Measurements from ENCODE around the gene STOX2.
"Not testable (repeated sequence)": the region's sequence is repeated elsewhere in the genome, so short reads cannot be mapped to it uniquely, and the experiment has no call there.

STOX2 gene

GRCh38 chr4:184028561-184029374 lies 123.7 kb downstream of the STOX2 start:
- DNase-seq, result no peak

DNA sequence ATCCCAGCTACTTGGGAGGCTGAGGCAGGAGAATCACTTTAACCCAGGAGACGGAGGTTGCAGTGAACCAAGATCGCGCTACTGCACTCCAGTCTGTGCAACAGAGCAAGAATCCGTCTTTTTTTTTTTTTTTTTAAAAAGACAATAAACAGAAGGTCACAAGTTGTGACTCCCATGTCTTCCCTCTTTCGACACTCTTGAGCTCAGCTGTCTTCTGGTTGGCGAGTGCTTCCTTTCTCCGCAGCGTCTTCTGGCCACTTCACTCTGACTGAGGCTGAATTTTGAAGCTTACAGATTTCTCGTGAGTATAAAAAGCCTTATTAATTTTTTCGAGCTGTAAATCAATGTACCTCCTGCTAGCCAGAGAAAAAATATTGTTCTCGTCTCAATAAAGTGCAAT lies 124.9 kb downstream of the STOX2 start:
- no peak for DNase-seq

DNA sequence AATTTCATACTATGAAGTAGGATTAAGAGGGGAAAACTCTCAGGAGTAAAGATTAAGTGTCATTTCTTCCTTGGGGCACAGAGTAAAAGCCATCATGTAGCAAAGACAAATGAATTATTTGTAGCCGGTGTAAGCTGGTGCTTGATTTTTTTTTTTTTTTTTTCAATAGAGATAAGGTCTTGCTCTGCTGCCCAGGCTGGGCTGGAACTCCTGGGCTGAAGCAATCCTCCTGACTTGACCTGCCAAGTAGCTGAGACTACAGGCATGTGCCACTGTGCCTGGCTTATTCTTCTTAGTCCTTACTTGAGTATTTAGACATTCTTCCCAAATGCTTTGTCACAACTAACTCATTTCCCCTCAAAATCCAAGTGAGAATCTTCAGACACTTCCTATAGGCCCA lies 125.7 kb downstream of the STOX2 start:
- no peak for DNase-seq

DNA sequence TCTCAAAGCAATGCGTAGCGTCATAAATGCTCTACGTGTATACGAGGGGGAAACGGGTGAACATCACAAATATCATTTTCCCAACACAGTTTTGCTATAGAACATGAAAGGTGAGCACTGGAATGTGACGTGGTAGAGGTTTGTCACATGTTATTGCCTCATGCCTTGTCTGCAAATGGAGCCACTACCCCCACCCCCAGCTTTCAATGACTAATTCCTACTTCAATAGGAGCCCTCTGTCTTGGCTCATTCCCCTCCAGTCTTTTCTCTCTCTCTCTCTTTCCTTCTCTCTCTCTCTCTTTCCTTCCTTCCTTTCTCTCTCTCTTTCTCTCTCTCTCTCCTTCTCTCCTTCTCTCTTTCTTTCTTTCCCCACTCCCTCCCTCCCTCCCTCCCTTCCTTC lies 127.0 kb downstream of the STOX2 start:
- DNase-seq, result no peak

DNA sequence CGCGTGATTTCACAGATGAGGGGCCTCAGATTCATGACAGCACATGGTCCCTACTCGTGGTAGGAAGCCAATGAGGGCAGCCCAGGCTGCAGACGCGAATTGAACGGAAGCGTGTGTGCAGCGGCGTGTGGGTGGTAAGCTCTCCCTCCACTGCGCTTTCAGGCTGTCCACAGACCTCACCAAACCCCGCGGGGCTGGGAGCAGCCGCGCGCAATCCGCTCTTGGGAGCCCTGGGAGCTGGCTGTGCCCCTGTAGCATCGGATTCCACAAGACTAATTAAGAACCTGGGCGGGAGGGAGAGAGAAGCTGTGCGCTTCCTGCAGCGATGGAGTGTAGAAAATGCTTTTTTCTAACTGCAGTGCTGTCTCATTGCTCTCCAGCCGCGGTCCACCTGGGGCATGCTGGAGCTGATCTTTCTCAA lies 134.9 kb downstream of the STOX2 start:
- DNase-seq, result no peak

DNA sequence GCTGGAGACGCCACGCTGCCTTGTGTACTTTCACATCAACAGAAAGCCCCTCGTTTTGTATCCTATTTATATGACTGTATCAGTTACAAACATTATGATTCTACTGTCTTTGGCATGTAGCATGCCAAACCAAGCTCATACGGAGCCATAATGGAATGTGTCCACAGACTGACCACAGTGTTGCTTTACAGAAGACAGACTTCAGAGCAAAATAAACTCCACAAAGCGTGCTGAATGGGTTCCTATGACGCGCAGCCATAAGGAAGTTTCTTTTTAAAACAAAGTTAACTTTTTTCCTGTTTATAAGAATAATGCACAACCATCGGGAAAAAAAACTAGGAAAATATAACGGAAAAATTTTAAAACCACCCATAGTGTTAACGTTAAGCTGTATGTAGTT lies 136.0 kb downstream of the STOX2 start:
- DNase-seq, result no peak

DNA sequence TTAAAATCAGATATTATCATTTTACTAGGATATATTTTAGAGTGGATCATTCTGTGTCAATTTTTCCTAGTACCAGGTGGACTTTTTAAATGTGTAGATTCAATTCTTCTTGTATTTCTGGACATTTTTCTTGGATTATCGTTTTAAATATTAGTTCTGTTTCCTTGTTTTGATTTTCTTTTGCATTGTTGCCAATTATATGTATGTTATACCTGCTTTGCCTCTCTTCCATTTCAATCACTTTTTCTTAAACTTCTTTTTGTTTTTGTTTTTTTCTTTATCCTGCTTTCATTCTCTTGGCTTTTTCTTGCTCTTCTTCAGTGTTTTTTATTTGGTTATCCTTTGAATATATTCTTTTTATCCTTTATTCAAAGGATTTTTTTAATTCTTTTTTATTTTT lies 141.0 kb downstream of the STOX2 start:
- no peak for DNase-seq

DNA sequence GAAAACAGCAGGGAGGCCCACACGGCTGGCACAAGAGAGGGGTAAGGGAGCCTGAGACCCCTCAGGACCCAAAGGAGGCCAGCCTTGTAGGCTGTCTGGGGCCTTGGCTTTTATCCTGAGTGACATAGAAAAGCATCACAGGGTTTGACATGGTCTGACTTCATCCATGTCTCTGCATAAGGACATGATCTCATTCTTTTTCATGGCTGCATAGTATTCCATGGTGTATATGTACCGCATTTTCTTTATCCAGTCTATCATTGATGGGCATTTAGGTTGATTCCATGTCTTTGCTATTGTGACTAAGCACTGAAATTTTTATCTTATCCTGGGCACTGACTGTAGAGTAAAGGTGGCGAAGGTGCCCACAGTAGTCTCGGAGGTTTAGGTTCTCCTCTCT lies 146.2 kb downstream of the STOX2 start:
- DNase-seq, result not testable (repeated sequence)

- DNase-seq, result no peak
Measured at GRCh38 chr4:184052616-184053015, 147.5 kb downstream of the STOX2 start.

GRCh38 chr4:184053434-184053833 lies 148.3 kb downstream of the STOX2 start:
- DNase-seq, result no peak

GRCh38 chr4:184056877-184057276 lies 151.8 kb downstream of the STOX2 start:
- DNase-seq, result no peak

DNA sequence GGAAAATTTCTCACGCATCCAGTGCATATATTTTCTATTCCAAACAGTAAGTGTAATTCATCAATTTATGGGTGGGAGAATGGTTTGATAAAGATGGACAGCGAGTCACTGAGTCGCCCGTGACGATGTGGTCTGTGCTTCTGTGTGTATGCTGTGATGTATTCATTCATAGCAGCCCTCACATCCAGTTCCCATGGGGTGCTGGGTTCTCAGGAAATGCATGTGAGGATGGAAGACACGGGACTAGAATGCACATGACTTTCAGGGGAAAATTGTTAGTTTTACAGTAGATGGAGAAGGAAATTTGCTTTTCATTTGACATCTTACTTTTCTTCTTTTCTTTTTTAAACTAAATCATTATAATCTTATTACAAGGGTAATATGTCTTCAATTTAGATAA lies 152.9 kb downstream of the STOX2 start:
- no peak for DNase-seq

DNA sequence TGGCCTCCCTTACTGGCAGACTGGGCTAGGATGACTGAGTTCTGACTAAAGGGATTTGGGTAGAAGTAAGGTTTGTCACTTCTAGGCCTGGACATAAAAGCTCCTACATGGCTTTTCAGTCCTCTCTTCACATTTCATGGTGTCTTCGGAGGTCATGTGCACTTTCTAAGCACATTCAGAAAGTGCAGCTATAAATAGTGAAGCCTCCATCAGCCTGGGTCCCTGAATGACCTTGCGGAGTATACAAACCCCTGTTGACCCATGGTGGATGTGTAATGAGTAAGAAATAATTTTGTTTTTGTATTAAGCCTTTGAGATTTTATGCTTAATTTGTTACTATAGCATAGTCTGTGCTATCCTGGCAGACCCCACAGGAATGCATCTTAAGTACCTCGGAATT lies 154.0 kb downstream of the STOX2 start:
- no peak for DNase-seq

DNA sequence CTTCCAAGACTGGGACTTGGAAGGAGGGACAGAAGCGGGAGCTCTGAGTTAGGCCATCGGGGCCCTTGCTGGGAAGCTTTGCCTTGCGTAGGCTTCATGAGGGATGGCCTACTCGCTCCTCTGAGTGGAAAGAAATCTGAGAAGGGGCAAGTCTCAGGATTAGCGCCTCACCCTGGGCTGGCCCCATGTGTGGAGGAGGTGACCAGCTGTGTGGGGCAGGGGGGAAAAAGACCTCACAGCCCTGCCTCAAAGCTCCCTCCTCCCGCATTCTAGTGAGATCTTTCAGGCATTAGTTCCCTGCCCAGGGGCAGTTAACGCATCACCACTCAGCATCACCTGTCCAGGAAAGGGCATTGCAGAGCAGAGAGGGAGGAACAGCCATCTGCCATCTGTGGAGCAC lies 156.5 kb downstream of the STOX2 start:
- no peak for DNase-seq

DNA sequence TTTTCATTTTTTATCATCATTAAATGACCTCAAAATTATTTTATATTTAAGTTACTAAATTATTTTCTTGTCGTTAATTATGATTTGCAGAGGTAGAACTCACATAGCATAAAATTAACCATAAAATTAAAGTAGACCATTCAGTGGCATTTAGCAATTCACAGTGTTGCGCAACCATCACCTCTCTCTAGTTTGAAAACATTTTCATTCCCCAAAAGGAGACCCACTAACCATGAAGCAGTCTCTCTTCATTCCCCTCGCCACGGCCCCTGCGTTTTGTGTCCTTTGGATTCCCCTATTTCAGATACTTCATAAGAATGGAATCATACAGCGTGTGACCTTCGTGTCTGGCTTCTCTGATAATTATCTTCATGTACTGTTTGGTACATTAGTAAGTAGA lies 157.7 kb downstream of the STOX2 start:
- no peak for DNase-seq

- no peak for DNase-seq
Measured at GRCh38 chr4:184064877-184065276, 159.8 kb downstream of the STOX2 start.

- no peak for DNase-seq
Measured at GRCh38 chr4:184066584-184067300, 161.6 kb downstream of the STOX2 start.

DNA sequence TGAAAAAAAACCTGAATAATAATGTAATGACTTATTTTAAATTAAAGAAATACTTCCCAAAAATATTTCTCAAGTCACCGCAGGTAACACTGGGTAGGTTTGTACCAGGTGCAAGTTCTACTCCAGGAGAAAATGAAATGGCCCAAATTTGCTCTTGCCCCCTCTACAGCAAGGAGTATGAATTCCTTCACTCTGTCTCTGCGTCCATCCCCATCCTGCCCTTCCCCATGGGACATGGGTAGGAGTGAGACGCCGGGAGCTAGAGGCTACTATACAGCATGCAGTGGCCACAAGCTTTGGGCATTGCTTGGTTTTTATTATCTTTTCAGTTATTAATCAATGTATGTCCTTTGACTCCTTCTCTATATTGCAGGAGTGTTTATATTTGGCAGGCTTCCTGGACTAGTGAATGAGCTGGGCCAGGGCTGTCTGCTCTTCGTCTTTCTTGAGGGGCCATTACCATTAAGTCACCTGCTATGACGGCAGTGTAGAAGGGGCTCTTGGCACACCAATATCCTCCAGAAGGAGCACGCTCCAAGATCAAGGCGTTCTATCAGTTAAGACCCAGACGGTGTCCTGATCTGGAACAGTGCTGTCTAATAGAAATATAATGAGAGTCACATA lies 162.9 kb downstream of the STOX2 start:
- DNase-seq, result no peak

Data from COR-L47 (cell line).